Measurements from ENCODE around the gene BTBD10.
"Not testable (repeated sequence)": the region's sequence is repeated elsewhere in the genome, so short reads cannot be mapped to it uniquely, and the experiment has no call there.

The BTBD10 gene

GRCh38 chr11:13438291-13438690 is 24.7 kb downstream of the BTBD10 start:
- no peak for DNase-seq

GRCh38 chr11:13436836-13437235 is 26.2 kb downstream of the BTBD10 start:
- not testable (repeated sequence) for DNase-seq

- no peak for DNase-seq
These were observed 28.5 kb downstream of the BTBD10 start for GRCh38 chr11:13434247-13435205.

GRCh38 chr11:13433437-13433836 is 29.6 kb downstream of the BTBD10 start:
- no peak for DNase-seq

GRCh38 chr11:13429836-13430235 is 33.2 kb downstream of the BTBD10 start:
- no peak for DNase-seq

GRCh38 chr11:13429288-13429687 is 33.7 kb downstream of the BTBD10 start:
- DNase-seq = no peak

GRCh38 chr11:13427440-13427839 is 35.6 kb downstream of the BTBD10 start:
- no peak for DNase-seq

- DNase-seq = no peak
These were observed 39.6 kb downstream of the BTBD10 start for GRCh38 chr11:13423372-13423771.

GRCh38 chr11:13421561-13421960 is 41.5 kb downstream of the BTBD10 start:
- no peak for DNase-seq

- no peak for DNase-seq
These were observed 47.8 kb downstream of the BTBD10 start for GRCh38 chr11:13415201-13415600.

GRCh38 chr11:13405220-13405619 is 57.8 kb downstream of the BTBD10 start:
- no peak for DNase-seq

- not testable (repeated sequence) for DNase-seq
These were observed 64.7 kb downstream of the BTBD10 start for GRCh38 chr11:13398335-13398734.

GRCh38 chr11:13391217-13391616 is 71.8 kb downstream of the BTBD10 start:
- no peak for DNase-seq

- no peak for DNase-seq
These were observed 74.3 kb downstream of the BTBD10 start for GRCh38 chr11:13388741-13389140.

- no peak for DNase-seq
These were observed 76.5 kb downstream of the BTBD10 start for GRCh38 chr11:13386567-13386966.

GRCh38 chr11:13384908-13385640 is 77.9 kb downstream of the BTBD10 start:
- peak; percentile 39 for DNase-seq

- DNase-seq = no peak
These were observed 80.3 kb downstream of the BTBD10 start for GRCh38 chr11:13382751-13383150.

- DNase-seq = no peak
These were observed 82.3 kb downstream of the BTBD10 start for GRCh38 chr11:13380731-13381130.

GRCh38 chr11:13378316-13378715 is 84.7 kb downstream of the BTBD10 start:
- no peak for DNase-seq

GRCh38 chr11:13376838-13377237 is 86.2 kb downstream of the BTBD10 start:
- DNase-seq = no peak

GRCh38 chr11:13376402-13376801 is 86.6 kb downstream of the BTBD10 start:
- DNase-seq = no peak

- DNase-seq = no peak
These were observed 87.2 kb downstream of the BTBD10 start for GRCh38 chr11:13375798-13376197.

GRCh38 chr11:13373216-13373615 is 89.8 kb downstream of the BTBD10 start:
- no peak for DNase-seq

- no peak for DNase-seq
These were observed 95.0 kb downstream of the BTBD10 start for GRCh38 chr11:13368041-13368446.
